ENCODE measurements around the gene CFDP1.

Gene CFDP1

GRCh38 chr16:75421820-75422126 is 11.5 kb downstream of the CFDP1 start:
- no peak overlapping the region for H3K4me3 ChIP-seq (ENCODE audit: control insufficient read depth, low read depth, low read length)
- TF ChIP-seq CTCF (conservative IDR thresholded peaks at IDR 0.05; ENCODE audit: control insufficient read depth, insufficient read depth, low read depth, low read length): no peak
- DNase-seq (ENCODE audit: low read depth): no peak

GRCh38 chr16:75420987-75421819 is 12.1 kb downstream of the CFDP1 start:
- DNase-seq (ENCODE audit: low read depth): peak; percentile 80
- H3K4me3 ChIP-seq (ENCODE audit: control insufficient read depth, low read depth, low read length): no peak overlapping the region

GRCh38 chr16:75416904-75417565 is 16.3 kb downstream of the CFDP1 start:
- no peak for TF ChIP-seq CTCF (conservative IDR thresholded peaks at IDR 0.05; ENCODE audit: control insufficient read depth, insufficient read depth, low read depth, low read length)
- no peak for DNase-seq (ENCODE audit: low read depth)
- H3K4me3 ChIP-seq (ENCODE audit: control insufficient read depth, low read depth, low read length): no peak overlapping the region

More at GRCh38 chr16:75420987-75421819, 12.1 kb downstream of the CFDP1 start:
- TF ChIP-seq CTCF (conservative IDR thresholded peaks at IDR 0.05; ENCODE audit: control insufficient read depth, insufficient read depth, low read depth, low read length): no peak

GRCh38 chr16:75415169-75415905 is 18.0 kb downstream of the CFDP1 start:
- no peak overlapping the region for H3K4me3 ChIP-seq (ENCODE audit: control insufficient read depth, low read depth, low read length)
- TF ChIP-seq CTCF (conservative IDR thresholded peaks at IDR 0.05; ENCODE audit: control insufficient read depth, insufficient read depth, low read depth, low read length): no peak
- DNase-seq (ENCODE audit: low read depth): peak; percentile 53

GRCh38 chr16:75413951-75414350 is 19.4 kb downstream of the CFDP1 start:
- no peak for TF ChIP-seq CTCF (conservative IDR thresholded peaks at IDR 0.05; ENCODE audit: control insufficient read depth, insufficient read depth, low read depth, low read length)
- no peak for DNase-seq (ENCODE audit: low read depth)
- H3K4me3 ChIP-seq (ENCODE audit: control insufficient read depth, low read depth, low read length): no peak overlapping the region

GRCh38 chr16:75406943-75407342 is 26.4 kb downstream of the CFDP1 start:
- no peak for DNase-seq (ENCODE audit: low read depth)
- no peak for TF ChIP-seq CTCF (conservative IDR thresholded peaks at IDR 0.05; ENCODE audit: control insufficient read depth, insufficient read depth, low read depth, low read length)
- no peak overlapping the region for H3K4me3 ChIP-seq (ENCODE audit: control insufficient read depth, low read depth, low read length)
